ENCODE data around the gene SMIM29.
A peak's percentile ranks its signal among the peaks of the same experiment; 100 is the strongest.

Gene SMIM29

GRCh38 chr6:34200340-34200971 lies 48.4 kb downstream of the SMIM29 start:
- no peaks in the 10 kb centered on the region for H3K9me2 ChIP-seq (replicated peaks; ENCODE audit: insufficient read depth, low read length)
- no peak for TF ChIP-seq EZH2phosphoT487 (conservative IDR thresholded peaks at IDR 0.05; ENCODE audit: low read length)
- no peak for TF ChIP-seq CTCF (IDR thresholded peaks at IDR 0.05; ENCODE audit: insufficient read depth, low read length, poor library complexity, severe bottlenecking)
- no peaks in the 10 kb centered on the region for H4K20me1 ChIP-seq (ENCODE audit: low read depth, low read length)
- no peak overlapping the region for H3K9ac ChIP-seq (ENCODE audit: low read length)
- H3F3A ChIP-seq (ENCODE audit: insufficient read depth) = peaks cover 9% of the 10 kb centered on the region; the same call in 1 of the 2 replicates
- no peaks in the 10 kb centered on the region for H3K79me2 ChIP-seq (ENCODE audit: insufficient read depth, low read length)
- H3K27me3 ChIP-seq (ENCODE audit: low read length) = no peaks in the 10 kb centered on the region
- no peak overlapping the region for H2AFZ ChIP-seq (ENCODE audit: low read depth, low read length, severe bottlenecking)
- H3K4me3 ChIP-seq (ENCODE audit: insufficient read depth, low read length, poor library complexity, severe bottlenecking) = no peak overlapping the region
- no peak overlapping the region for H3K4me2 ChIP-seq (ENCODE audit: low read depth, low read length, poor library complexity, severe bottlenecking)
- H3K36me3 ChIP-seq (ENCODE audit: low read length) = no peaks in the 10 kb centered on the region
- H3K27ac ChIP-seq (ENCODE audit: low read depth, low read length) = no peak overlapping the region
- peaks cover 12% of the 10 kb centered on the region; the same call in 1 of the 2 replicates for H3K9me3 ChIP-seq (ENCODE audit: insufficient read depth, low read length)

- Histone ChIP-seq H3K9me3 (ENCODE audit: insufficient read depth, low read length) (peaks cover 6% of the 10 kb centered on the region; the same call in 1 of the 2 replicates), H3K9me2 (replicated peaks; ENCODE audit: insufficient read depth, low read length) (no peaks in the 10 kb centered on the region), H3K9ac (ENCODE audit: low read length) (peak overlapping the region; percentile 53), H3K4me3 (ENCODE audit: insufficient read depth, low read length, poor library complexity, severe bottlenecking) (no peak overlapping the region), H3K36me3 (ENCODE audit: low read length) (no peaks in the 10 kb centered on the region), H3F3A (ENCODE audit: insufficient read depth) (peaks cover 9% of the 10 kb centered on the region; the same call in 1 of the 2 replicates), H3K27me3 (ENCODE audit: low read length) (no peaks in the 10 kb centered on the region), H4K20me1 (ENCODE audit: low read depth, low read length) (no peaks in the 10 kb centered on the region), H2AFZ (ENCODE audit: low read depth, low read length, severe bottlenecking) (peak overlapping the region; percentile 94), H3K79me2 (ENCODE audit: insufficient read depth, low read length) (no peaks in the 10 kb centered on the region), H3K4me2 (ENCODE audit: low read depth, low read length, poor library complexity, severe bottlenecking) (peak overlapping the region; percentile 52), H3K27ac (ENCODE audit: low read depth, low read length) (no peak overlapping the region)
- TF ChIP-seq EZH2phosphoT487 (conservative IDR thresholded peaks at IDR 0.05; ENCODE audit: low read length) = no peak
- no peak for TF ChIP-seq CTCF (IDR thresholded peaks at IDR 0.05; ENCODE audit: insufficient read depth, low read length, poor library complexity, severe bottlenecking)
Measured at GRCh38 chr6:34196833-34197195, 52.0 kb downstream of the SMIM29 start.
